Ovary (tissue), 9 donors: ENCODE results near the gene ASB8. TPM values are rescaled to one million over a fixed set of nuclear protein-coding genes. Genes with fewer than 3 reads are reported as not detected.
"Not testable (repeated sequence)": the region's sequence is repeated elsewhere in the genome, so short reads cannot be mapped to it uniquely, and the experiment has no call there.

Experiments
- DNase-seq, 5 donors: peaks; one replicate each; pipeline ENCODE4 v3.0.0-alpha.2; 2019 to 2020
- H3K27ac ChIP-seq, 2 donors: fragments of 200-600 bp; one replicate each; pipeline versions ENCODE4 v1.5.1 to v1.8.0; 2019 to 2022
- H3K27me3 ChIP-seq: fragments of 200-600 bp; one replicate; pipeline ENCODE4 v1.8.0; 2022
- H3K36me3 ChIP-seq: fragments of 200-600 bp; sonication (generic); one replicate; pipeline ENCODE4 v1.5.1; 2019
- H3K4me1 ChIP-seq: one replicate; pipeline ENCODE4 v1.8.1; 2013; ENCODE audit warnings: mild to moderate bottlenecking, moderate library complexity; ENCODE audit not compliant: insufficient read depth
- H3K4me3 ChIP-seq: fragments of 200-600 bp; sonication (generic); one replicate; pipeline ENCODE4 v1.5.1; 2017
- H3K9me3 ChIP-seq, 2 donors: fragments of 200-600 bp in 1 of 2; sonication (generic) in 1 of 2; one replicate each; pipeline versions ENCODE4 v1.5.1 to v1.8.1; 2013 to 2019; ENCODE audit warnings: mild to moderate bottlenecking in 1 of 2, moderate library complexity in 1 of 2
- CTCF ChIP-seq, 3 donors: fragments of 450-650 bp in 2 of 3; fragments of 200-600 bp in 1 of 3; IDR thresholded peaks; one replicate each; pipeline versions ENCODE4 v1.5.1 to v1.8.0; 2016 to 2022; ENCODE audit warnings: antibody characterized with exemption in 3 of 3, mild to moderate bottlenecking in 1 of 3
- EP300 ChIP-seq: sonication (generic); formaldehyde crosslinking; IDR thresholded peaks from one replicate; pipeline ENCODE4 v1.6.1; 2017; ENCODE audit warnings: antibody characterized with exemption
- POLR2A ChIP-seq: fragments of 450-650 bp; IDR thresholded peaks from one replicate; pipeline ENCODE4 v1.6.1; 2017; ENCODE audit warnings: antibody characterized with exemption, mild to moderate bottlenecking, moderate library complexity
- WGBS, 3 donors: extraction: QIAGEN DNeasy Blood & Tissue Kit in 1 of 3; methylation state at CpG; one replicate each; pipeline versions ENCODE4 v1.1.5 to v1.1.7; 2013 to 2017; 5-methylcytosine and 5-hydroxymethylcytosine counted together
- intact Hi-C, 4 donors: fragments of 100-400 bp; cut with DNase I; formaldehyde crosslinking; loops; one replicate each; pipeline versions ENCODE4 v1.11.0 to v1.15.1; 2022 to 2023
- polyA plus RNA-seq, 2 donors: library from polyadenylated mRNA; stranded (reverse); fragments of 200-250 nt in 1 of 2; fragments of 350-450 nt in 1 of 2; fragmentation: Illumina TruSeq in 1 of 2; extraction: RNeasy Lipid Tissue Mini Kit (QIAGEN cat#74804) in 1 of 2; gene quantifications; one replicate each; pipeline ENCODE4 v1.2.3, GENCODE V29; 2013 to 2014
- total RNA-seq, 7 donors: library from RNA; depleted of rRNA in 2 of 7; stranded (reverse); fragments of >200 nt in 2 of 7; fragmentation: NEBNext Ultra II Directional in 3 of 7; extraction: Animal tissue kit (Norgen Biotek cat#: 25700) in 3 of 7; gene quantifications; one replicate each; pipeline versions ENCODE4 v1.1.0 to v1.2.4, GENCODE V29; 2016 to 2023
- donor health status: DM: no; HTN: no; CAD: no; lungs with moderate emphysema.
- donor health status: DM: no; HTN: no; CAD: no.
- donor health status: Bipolar disorder and iron deficiency.
- donor health status: DM: yes; HTN: yes; CAD: no.
- donor health status: DM: no; HTN: no; CAD: no.
- donor health status: DM: yes; HTN: yes; CAD: no.

Gene ASB8
- total and polyA plus RNA-seq, 9 donors = 18.8 to 51.6 (median 29.4) TPM

- H3K4me1 ChIP-seq = peaks cover 5% of the 10 kb centered on the region
- no peak overlapping the region for H3K27ac ChIP-seq
- no peak for DNase-seq
- no peaks in the 10 kb centered on the region for H3K9me3 ChIP-seq
- no peaks in the 10 kb centered on the region for H3K27me3 ChIP-seq
- TF ChIP-seq POLR2A (no peak), CTCF (IDR thresholded peaks at IDR 0.05) (no peak), EP300 (no peak)
- no peak overlapping the region for H3K4me3 ChIP-seq
- H3K36me3 ChIP-seq = no peaks in the 10 kb centered on the region
- 90 to 93% (median 92%) methylated on average over 5 of the region's 5 CpGs for WGBS, 3 donors
- intact Hi-C loops = loop anchor here in 3 of 4 donors (10.0 kb wide), 1 partner anchor 75 kb away; no protein-coding TSS in a partner anchor
Observed at GRCh38 chr12:48160046-48160445, 2.7 kb upstream of the ASB8 start.

- no peaks in the 10 kb centered on the region for H3K36me3 ChIP-seq
- intact Hi-C loops = loop anchor here in 2 of 4 donors (5.0 to 10.0 kb wide), 2 partner anchors 53 to 56 kb away; partner anchors contain the start of gene SENP1 (in 1 of the 2)
- H3K27ac ChIP-seq = peak overlapping the region in 1 of 2 donors; percentile 81
- no peak for DNase-seq
- 64 to 67% (median 64%) methylated on average over 3 of the region's 3 CpGs for whole genome bisulfite sequencing, 3 donors
- no peaks in the 10 kb centered on the region for H3K9me3 ChIP-seq
- H3K4me3 ChIP-seq = peak overlapping the region; percentile 79
- H3K27me3 ChIP-seq = no peaks in the 10 kb centered on the region
- H3K4me1 ChIP-seq = peaks cover 5% of the 10 kb centered on the region
- no peak for TF ChIP-seq EP300
- TF ChIP-seq POLR2A = no peak
- no peak for TF ChIP-seq CTCF (IDR thresholded peaks at IDR 0.05)
Observed at GRCh38 chr12:48157889-48158370, 615 bp upstream of the ASB8 start.

GRCh38 chr12:48156652-48157017 lies 680 bp downstream of the ASB8 start:
- Histone ChIP-seq H3K4me1 (peaks cover 5% of the 10 kb centered on the region), H3K27ac (peak overlapping the region in 1 of 2 donors; percentile 81), H3K36me3 (no peaks in the 10 kb centered on the region), H3K9me3 (no peaks in the 10 kb centered on the region), H3K4me3 (peak overlapping the region; percentile 79), H3K27me3 (no peaks in the 10 kb centered on the region)
- TF ChIP-seq POLR2A = no peak
- no peak for TF ChIP-seq EP300
- TF ChIP-seq CTCF (IDR thresholded peaks at IDR 0.05) = no peak
- WGBS, 3 donors = 8 to 15% (median 14%) methylated on average over 8 of the region's 8 CpGs
- intact Hi-C loops = loop anchor here in 2 of 4 donors (5.0 to 10.0 kb wide), 2 partner anchors 52 to 54 kb away; partner anchors contain the start of gene SENP1 (in 1 of the 2)
- no peak for DNase-seq

- H3K36me3 ChIP-seq, H3K27ac ChIP-seq, DNase-seq, H3K4me1 ChIP-seq, H3K27me3 ChIP-seq, H3K4me3 ChIP-seq, H3K9me3 ChIP-seq: not testable (repeated sequence)
- intact Hi-C loops = loop anchor here in 2 of 4 donors (5.0 to 10.0 kb wide), 2 partner anchors 51 to 53 kb away; partner anchors contain the start of gene SENP1 (in 1 of the 2)
- 93 to 97% (median 93%) methylated on average over 5 of the region's 5 CpGs for WGBS, 3 donors
Observed at GRCh38 chr12:48155786-48156185, 1.5 kb downstream of the ASB8 start.

- Histone ChIP-seq H3K4me3 (no peak overlapping the region), H3K27me3 (no peaks in the 10 kb centered on the region), H3K4me1 (peaks cover 3% of the 10 kb centered on the region), H3K36me3 (no peaks in the 10 kb centered on the region), H3K27ac (no peak overlapping the region), H3K9me3 (no peaks in the 10 kb centered on the region)
- TF ChIP-seq CTCF (IDR thresholded peaks at IDR 0.05) = no peak
- TF ChIP-seq EP300 = no peak
- no peak for TF ChIP-seq POLR2A
- intact Hi-C loops = loop anchor here in 1 of 4 donors (10.0 kb wide), 1 partner anchor 46 kb away; the partner anchor contains the start of gene SENP1
- 52 to 73% (median 69%) methylated on average over 2 of the region's 2 CpGs for WGBS, 3 donors
- no peak for DNase-seq
Observed at GRCh38 chr12:48151103-48151771, 6.1 kb downstream of the ASB8 start.
